Erythroblast (primary cell): Measurements from ENCODE around the gene TBC1D19.
"Not testable (repeated sequence)": the region's sequence is repeated elsewhere in the genome, so short reads cannot be mapped to it uniquely, and the experiment has no call there.

Experiments used
- DNase-seq, 2 experiments: peaks; one replicate each; lab custom pipeline; 2025; lab: John Stamatoyannopoulos, UW
- GATA1 ChIP-seq: IDR thresholded peaks from 2 replicates; pipeline ENCODE4 v1.6.1; 2011; ENCODE audit warnings: low read depth, mild to moderate bottlenecking, control low read depth, low read length, moderate library complexity
- POLR2A ChIP-seq: IDR thresholded peaks from 2 replicates; pipeline ENCODE4 v1.6.1; 2011; ENCODE audit warnings: mild to moderate bottlenecking, low read length

Gene TBC1D19

GRCh38 chr4:26685250-26685649 is 101.4 kb downstream of the TBC1D19 start:
- DNase-seq, result no peak
- TF ChIP-seq POLR2A (no peak), GATA1 (no peak)

DNA sequence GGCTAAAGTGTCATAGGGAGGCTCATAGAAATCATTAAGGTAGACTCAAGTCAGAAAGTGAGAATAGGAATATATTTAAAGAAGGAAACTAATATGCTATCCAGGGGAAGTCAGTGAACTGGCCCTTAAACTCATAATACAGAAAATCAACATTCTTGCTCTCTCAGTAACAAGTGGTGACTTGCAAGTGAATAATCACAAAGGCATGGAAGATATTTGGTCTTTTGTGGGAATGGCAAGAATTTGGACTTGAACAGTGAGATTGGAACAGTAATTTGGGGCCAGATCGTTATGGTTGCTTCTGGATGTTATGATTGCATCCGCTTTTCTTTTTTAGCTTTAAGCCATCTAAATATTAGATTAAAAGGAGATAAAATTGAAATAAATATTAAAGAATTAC is 103.8 kb downstream of the TBC1D19 start:
- no peak for DNase-seq
- TF ChIP-seq POLR2A, result no peak
- no peak for TF ChIP-seq GATA1

DNA sequence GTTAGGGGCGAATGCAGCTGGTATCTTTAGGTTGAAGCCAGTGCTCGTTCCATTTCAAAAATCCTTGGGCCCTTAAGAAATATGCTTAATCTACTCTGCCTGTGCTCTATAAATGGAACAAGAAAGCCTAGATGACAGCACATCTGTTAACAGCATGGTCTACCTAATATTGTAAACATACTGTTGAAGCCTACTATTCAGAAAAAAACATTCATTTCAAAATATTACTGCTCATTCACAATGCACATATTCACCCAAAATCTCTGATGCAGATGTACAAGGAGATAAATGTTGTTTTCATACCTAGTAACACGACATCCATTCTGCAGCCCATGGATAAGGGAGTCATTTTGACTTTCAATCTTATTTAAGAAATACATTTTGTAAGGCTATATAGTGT is 106.6 kb downstream of the TBC1D19 start:
- TF ChIP-seq GATA1 (no peak), POLR2A (no peak)
- DNase-seq, result no peak

- TF ChIP-seq GATA1 (no peak), POLR2A (no peak)
- DNase-seq, result peak in 1 of 2 experiments; percentile 19
Measured at GRCh38 chr4:26692014-26692726, 108.3 kb downstream of the TBC1D19 start.

GRCh38 chr4:26694131-26694530 is 110.2 kb downstream of the TBC1D19 start:
- not testable (repeated sequence) for DNase-seq

- TF ChIP-seq GATA1 (no peak), POLR2A (no peak)
- no peak for DNase-seq
Measured at GRCh38 chr4:26700110-26700509, 116.2 kb downstream of the TBC1D19 start.

DNA sequence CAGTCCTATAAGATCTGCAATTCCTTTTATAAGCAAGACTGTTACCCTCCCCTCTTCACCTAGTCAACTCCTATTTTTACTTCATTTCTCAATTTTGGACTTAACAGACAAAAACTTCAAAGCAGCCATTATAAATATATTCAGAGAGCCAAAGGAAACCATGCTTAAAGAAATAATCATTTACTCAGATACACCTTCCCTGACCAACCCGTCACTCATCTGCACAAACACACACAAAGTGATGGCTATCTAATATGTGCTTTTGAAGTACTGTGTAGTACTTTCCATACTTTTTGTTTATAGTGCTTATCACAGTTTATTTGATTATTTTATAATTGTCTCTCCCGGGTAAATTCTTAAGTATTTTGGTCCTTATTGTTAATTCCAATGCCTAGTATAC is 117.2 kb downstream of the TBC1D19 start:
- DNase-seq, result no peak
- no peak for TF ChIP-seq POLR2A
- TF ChIP-seq GATA1, result no peak

DNA sequence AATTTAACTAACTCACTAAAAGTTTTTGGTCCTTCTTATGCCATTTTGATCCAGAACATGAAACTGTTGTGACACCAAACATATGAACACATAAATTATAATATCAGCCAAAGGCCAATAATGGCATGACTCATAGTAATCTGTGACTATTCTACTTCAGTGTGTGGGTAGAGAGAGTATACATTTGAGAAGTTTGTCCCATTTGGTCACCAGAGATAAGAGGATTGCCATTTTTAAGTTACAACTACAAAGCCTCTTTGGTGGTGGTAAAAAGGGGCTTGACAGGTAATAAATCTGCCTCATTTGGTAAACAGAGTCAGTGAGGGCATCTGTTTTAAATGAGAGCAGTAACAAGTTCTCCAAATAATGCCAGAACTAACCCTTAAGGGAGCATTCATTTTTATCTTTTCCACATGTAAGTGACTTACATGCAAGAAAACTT is 117.9 kb downstream of the TBC1D19 start:
- no peak for TF ChIP-seq GATA1
- no peak for TF ChIP-seq POLR2A
- no peak for DNase-seq

- DNase-seq, result no peak
- TF ChIP-seq GATA1 (no peak), POLR2A (no peak)
Measured at GRCh38 chr4:26707342-26707741, 123.5 kb downstream of the TBC1D19 start.

DNA sequence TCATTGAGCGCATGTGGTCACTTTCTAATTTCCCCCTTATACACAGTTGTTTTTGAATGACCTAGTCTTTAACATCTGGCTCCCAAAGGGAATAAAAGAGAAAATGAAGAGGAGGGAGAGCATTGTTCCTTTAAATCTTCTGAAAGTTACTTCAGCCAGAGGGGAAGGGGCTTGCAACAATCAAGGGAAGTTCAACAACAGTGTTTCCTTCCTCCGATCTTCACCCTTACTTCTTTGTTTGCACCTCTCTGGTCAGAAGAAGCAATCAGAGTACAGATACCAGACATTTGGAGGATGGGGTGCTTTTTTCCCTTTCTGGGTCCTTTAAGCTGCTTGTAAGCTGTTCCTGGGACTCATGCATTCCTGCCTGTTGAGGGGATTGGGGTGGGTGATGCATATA is 125.4 kb downstream of the TBC1D19 start:
- DNase-seq, result no peak
- TF ChIP-seq GATA1 (no peak), POLR2A (no peak)

- TF ChIP-seq POLR2A, result no peak
- TF ChIP-seq GATA1, result no peak
- no peak for DNase-seq
Measured at GRCh38 chr4:26713563-26714151, 129.8 kb downstream of the TBC1D19 start.

GRCh38 chr4:26715636-26716242 is 131.9 kb downstream of the TBC1D19 start:
- DNase-seq, result no peak
- TF ChIP-seq POLR2A (no peak), GATA1 (no peak)

GRCh38 chr4:26717332-26717731 is 133.4 kb downstream of the TBC1D19 start:
- TF ChIP-seq POLR2A, result no peak
- TF ChIP-seq GATA1, result no peak
- DNase-seq, result no peak

GRCh38 chr4:26719954-26720552 is 136.2 kb downstream of the TBC1D19 start:
- TF ChIP-seq POLR2A, result no peak
- no peak for TF ChIP-seq GATA1
- DNase-seq, result peak; percentile 6 to 17
